HG02970 (cell line): ENCODE measurements around the gene HTT-AS.

Source experiments
- ATAC-seq: cut with Tn5 transposase; IDR thresholded peaks from one replicate; pipeline ENCODE4 v1.9.1; 2021; ENCODE audit warnings: mild to moderate bottlenecking, moderate library complexity, moderate number of reproducible peaks; ENCODE audit not compliant: unreplicated experiment, low FRiP score

The HTT-AS gene

DNA sequence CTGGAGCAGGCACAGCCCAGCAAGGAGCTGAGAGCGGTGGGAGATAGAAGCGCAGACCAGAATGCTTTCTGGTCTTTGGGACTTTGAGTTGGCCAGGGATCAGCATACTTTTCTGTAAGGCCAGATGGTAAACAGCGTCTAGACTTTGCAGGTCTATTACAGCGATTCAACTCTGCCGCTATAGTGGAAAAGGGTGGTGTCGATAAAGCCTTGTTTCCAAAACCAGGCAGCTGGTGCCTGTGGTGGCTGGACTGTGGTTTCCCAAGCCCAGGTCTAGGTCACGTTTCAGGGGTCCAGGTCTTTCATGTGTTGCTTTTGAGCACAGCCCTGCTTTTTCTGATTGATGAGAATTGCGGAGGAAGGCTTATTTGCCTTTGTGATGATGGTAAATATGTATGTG lies 40.1 kb downstream of the HTT-AS start:
- ATAC-seq, result no peak

DNA sequence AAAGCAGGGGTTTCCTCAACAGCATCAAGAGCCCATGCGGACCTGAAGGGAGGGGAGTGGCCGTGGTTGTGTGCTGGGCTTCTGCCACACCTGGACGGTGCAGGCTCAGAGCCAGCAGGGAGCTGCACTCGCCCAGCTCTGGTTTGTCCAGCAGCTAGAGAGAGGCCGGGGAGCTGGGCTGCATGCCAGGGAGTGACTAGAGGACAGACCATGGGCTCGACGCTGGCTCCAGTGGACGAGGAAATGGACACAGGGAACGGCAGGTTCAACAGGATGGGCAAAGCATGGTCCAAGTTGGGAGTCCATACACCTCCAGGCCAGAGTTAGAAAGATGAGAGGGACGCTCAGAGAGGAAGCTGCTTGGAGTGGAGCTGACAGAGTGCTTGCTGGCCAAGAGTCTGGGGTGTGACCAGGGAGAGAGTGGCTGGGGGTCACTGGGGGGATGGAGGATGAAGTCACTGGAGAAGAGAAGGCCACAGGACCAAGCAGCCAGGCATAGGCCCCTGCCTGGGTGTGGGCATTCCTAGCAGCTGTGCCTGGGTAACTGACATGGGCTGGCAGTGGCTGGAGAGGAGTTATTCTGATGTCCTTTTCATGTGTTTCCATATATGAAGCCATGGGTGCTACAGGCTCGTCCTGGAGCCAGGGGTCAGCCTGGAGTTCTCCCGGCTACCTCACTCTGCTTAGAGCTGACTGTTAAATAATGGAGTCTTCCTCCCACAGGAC lies 42.8 kb downstream of the HTT-AS start:
- no peak for ATAC-seq

DNA sequence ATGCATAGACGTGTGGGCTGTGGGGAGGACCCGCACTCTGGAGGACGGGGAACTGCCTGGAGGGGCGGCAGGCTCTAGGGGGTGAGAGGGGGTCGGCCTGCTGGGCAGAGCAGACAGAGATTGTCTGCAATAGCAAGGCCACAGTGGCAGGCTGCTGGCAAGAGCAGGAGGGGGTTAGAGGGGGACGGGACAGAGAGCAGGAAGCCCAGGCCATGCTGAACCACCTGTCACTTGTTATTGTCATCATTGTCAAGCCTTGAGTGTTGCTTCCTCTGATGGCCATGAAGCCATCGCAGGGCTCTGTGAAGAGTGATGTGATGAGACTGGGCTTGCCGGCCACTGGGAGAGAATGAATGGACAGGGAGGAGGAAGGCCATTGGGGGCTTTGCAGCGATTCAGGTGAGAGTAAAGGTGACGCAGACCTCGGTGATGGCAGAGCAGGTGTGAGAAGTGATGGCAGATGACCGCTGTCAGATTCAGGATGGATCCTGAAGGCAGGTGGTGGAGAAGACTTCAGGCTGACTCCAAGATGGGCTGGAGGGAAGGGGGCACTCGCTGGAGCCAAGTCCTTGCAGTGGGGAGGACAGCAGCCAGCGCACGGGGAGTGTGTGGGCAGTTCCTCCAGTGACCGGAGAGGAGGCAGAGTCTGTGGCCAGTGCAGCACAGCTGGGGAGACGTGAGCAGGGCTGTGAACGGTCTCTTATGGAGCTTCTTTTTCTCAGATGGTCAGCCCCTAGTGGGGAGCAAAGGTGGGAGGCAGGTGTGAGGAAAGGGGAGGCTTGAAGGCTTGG lies 43.6 kb downstream of the HTT-AS start:
- ATAC-seq, result no peak

DNA sequence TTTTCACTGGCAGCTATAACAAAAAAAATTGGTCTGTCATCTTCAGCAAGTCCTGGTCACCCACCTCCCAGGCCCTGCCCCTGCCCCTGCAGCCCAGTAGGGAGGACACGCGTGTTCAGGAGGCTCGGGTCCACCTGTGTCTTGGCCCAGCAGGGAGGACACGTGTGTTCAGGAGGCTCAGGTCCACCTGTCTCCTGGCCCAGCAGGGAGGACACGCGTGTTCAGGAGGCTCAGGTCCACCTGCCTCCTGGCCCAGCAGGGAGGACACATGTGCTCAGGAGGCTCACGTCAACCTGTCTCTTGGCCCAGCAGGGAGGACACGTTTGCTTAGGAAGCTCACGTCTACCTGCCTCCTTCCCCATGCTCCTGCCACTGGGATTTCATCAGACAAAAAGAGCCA lies 44.9 kb downstream of the HTT-AS start:
- no peak for ATAC-seq

DNA sequence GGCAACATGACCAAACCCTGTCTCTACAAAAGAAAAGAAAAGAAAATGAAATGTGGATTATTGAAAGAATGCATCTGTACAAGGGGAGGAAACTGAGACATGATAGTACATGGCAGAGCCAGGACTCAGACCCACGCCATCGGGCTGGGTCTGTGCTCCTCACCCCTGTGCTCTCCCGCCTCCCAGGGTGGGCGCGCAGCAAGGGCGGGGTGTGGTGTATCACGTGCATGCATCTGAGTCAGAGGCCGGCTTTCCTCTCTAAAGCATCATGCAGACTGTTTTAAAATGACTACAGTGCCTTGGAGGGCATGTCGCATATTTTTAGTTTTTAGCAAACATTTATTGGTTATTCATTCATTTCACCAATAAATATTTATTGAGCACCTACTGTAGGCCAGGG lies 47.8 kb downstream of the HTT-AS start:
- no peak for ATAC-seq

DNA sequence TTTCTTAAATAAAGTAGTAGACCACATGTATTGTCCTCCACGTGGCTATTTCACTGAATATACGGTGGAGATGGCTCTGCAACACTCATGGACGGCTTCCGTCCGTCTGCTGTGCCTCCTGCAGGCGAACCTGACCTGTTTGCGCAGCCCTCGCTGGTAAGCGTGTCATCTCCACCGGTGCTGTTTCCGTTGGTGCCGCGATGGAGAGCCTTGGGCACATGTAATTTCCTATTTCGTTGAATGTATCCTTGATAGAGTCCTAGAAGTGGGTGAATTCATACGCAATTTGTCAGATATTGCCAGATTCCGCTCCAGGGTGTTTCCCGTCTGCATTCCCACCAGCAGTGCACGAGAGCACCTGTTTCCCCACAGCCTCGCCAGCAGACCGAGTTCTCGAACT lies 48.5 kb downstream of the HTT-AS start:
- no peak for ATAC-seq

DNA sequence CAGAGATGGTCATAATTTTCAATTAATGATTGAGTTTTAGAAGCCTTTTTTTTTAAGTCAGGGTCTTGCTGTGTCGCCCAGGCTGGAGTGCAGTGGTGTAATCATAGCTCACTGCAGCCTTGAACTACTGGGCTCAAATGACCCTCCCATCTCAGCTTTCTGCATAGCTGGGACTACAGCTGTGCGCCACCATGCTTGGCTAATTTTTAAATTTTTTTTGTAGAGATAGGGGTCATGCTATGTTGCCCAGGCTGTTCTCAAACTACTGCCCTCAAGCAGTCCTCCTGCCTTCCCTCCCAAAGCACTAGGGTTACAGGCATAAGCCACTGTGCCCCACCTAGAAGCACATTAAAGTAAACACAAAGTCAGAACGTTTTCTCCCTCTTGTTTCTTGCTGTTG lies 51.7 kb downstream of the HTT-AS start:
- no peak for ATAC-seq

DNA sequence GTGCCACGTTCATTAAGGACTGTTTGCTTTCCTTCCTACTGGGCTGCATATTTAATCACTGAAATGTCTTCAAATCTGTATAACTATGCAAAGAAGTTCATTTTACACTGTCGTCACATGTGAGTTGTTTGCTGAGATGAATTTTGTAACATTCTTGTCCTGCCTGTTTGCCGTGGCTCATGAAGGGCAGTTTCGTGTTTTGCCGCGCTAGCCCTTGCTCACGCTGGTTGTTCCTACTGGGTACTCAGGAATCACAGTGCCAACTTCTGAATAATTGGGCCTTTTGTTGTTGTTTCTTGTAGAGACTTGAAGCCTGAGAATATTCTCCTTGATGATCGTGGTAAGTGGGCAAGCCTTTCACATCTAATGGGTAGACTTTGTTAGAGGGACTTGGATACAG lies 52.2 kb downstream of the HTT-AS start:
- ATAC-seq, result no peak

DNA sequence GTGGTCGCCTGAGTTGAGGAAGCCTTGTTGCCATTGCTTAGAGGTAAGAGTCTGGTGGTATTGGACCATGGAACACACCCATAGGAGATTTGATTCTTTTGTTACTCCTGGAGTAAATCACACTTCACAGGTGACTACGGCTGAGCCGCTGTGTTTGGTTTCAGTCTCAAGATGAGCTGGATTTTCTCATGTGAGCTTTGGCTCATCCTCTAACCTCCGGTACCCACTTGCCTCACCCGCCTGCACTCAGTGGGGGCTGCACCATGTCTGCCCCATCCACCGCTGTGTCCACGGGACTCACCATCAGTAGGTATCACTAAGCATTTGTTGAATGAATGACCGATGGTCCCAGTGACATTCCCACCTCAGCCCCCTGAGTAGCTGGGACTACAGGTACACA lies 52.7 kb downstream of the HTT-AS start:
- no peak for ATAC-seq

DNA sequence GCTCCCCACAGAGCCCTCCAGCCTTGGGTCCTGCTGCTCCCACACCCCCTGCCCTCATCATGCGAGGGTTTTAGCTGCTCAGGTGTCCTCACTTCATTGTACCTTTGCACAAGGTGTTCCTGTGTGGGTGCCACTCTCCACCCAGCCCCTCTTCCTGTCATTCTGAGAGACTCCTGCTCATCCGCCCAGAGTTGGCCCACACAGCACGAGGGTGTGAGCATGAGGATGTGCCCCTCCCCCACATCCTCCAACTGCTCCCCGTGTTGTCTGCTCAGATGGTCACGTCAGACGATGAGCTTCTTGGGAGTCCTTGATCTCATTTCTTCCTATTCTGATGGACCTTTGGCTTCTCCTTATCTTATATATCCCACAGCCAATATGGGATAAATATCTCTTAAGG lies 53.2 kb downstream of the HTT-AS start:
- no peak for ATAC-seq

DNA sequence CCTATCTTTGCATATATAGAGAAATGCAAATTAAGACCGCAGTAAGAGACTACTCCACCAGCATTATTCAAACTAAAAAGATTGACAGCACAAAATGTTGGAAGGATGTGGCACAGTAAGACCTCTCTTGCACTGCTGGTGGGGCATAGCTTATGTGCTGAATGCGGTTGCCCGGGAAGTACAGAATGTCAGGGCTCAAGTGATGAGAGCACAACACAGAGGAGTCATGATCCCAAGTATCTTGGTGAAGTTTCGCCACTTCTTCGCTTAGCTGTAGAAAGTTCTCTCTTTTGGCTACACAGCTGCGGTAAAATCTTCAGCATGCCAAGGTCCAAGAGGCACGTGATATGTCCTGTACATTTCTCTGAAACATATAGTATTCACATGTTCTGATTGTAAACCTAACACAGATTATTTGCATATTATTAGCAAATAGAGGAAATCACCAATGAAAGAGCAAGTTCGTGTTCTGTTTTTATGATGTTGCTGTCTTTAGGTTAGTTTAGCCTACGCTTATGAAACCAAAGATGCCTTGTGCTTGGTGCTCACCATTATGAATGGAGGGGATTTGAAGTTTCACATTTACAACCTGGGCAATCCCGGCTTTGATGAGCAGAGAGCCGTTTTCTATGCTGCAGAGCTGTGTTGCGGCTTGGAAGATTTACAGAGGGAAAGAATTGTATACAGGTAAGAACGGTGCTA lies 55.0 kb downstream of the HTT-AS start:
- no peak for ATAC-seq

DNA sequence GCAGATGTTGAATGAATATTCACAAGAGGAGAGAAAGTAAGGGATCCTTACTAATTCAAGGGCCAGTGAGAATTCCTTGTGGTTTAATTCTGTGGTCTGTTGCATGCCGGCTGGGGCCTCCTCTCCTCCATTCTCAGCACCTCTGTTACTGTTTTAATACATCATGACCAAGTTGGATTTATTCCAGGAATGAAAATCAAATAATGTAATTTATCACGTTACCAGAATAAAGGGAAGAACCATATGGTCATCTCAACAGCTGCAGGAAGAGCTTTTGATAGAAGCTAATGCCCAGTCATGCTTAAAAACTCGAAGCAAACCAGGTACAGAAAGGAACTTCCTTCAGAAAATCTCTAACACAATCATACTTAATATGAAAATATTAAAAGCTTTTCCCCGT lies 56.8 kb downstream of the HTT-AS start:
- no peak for ATAC-seq

DNA sequence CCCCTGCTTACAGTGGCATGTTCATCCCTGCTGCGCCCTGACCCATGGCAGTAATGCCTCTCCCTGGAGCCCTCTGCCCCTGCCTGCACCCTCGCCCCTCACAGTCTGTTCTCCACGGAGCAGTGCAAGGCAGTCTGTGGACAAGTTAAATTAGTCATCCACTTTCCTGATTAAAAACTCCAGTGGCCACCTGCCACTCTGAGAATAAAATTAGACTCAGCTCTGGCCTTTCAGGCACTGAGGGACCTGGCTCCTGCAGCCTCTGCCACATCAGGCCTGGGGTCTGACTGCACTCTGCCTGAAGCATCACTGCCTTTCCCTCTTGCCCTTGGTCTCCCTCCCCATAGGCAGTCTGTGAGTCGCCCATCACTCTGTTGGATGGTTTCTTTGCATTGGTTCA lies 57.4 kb downstream of the HTT-AS start:
- no peak for ATAC-seq

DNA sequence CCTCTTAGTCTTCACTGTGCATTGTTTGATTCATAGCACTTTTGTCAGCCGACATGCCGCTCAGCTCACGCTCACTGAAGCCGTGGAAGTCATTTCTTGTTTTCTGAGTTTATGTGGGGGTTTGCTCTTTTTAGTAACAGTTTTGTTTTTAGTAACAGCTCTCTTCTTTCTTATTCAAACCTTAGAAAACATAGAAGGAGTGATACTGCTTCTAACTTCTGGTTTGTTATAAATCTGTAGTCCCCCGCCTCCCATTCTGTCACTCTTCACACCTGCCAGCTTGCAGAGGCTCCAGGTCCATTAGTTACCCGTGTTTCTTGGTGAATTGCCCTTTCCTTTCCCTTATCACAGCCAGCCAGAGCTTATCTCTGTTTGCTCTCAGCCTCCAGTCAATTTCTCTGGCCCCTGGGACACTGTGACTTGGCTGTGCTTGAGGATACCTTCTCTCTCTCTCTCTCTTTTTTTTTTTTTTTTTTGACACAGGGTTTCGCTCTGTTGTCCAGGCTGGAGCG lies 60.4 kb downstream of the HTT-AS start:
- ATAC-seq, result no peak
